Mesodermal cell (in vitro differentiated cells): ENCODE measurements around the gene DLG3.

Experiments
- H3K27ac ChIP-seq: 2 replicates; pipeline ENCODE4 v1.7.0; 2013; ENCODE audit warnings: mild to moderate bottlenecking, low read depth, low read length, moderate library complexity; ENCODE audit not compliant: severe bottlenecking
- H3K36me3 ChIP-seq: 2 replicates; pipeline ENCODE4 v1.7.1; 2013; ENCODE audit warnings: mild to moderate bottlenecking, low read length, moderate library complexity; ENCODE audit not compliant: control insufficient read depth, insufficient read depth
- H3K4me1 ChIP-seq: one replicate; pipeline ENCODE4 v1.7.1; 2013; ENCODE audit warnings: mild to moderate bottlenecking, low read length; ENCODE audit not compliant: insufficient read depth, control insufficient read depth, poor library complexity, severe bottlenecking
- H3K4me3 ChIP-seq: 2 replicates; pipeline ENCODE4 v1.7.0; 2013; ENCODE audit warnings: low read length, control low read depth, mild to moderate bottlenecking; ENCODE audit not compliant: insufficient read depth, poor library complexity, severe bottlenecking; ENCODE audit errors: extremely low read depth
- H3K9me3 ChIP-seq: 2 replicates; pipeline ENCODE4 v1.7.1; 2013; ENCODE audit warnings: mild to moderate bottlenecking, low read length, moderate library complexity; ENCODE audit not compliant: control insufficient read depth
- WGBS, 2 experiments: methylation state at CpG; one replicate each; pipeline ENCODE4 v1.1.5; 2013; ENCODE audit warnings: missing lambda C conversion rate in 2 of 2; ENCODE audit not compliant: insufficient coverage in 2 of 2; 5-methylcytosine and 5-hydroxymethylcytosine counted together

Gene DLG3

GRCh38 chrX:70527053-70527452 lies 82.4 kb downstream of the DLG3 start:
- H3K9me3 ChIP-seq = no peaks in the 10 kb centered on the region
- H3K4me1 ChIP-seq = no peaks in the 10 kb centered on the region

DNA sequence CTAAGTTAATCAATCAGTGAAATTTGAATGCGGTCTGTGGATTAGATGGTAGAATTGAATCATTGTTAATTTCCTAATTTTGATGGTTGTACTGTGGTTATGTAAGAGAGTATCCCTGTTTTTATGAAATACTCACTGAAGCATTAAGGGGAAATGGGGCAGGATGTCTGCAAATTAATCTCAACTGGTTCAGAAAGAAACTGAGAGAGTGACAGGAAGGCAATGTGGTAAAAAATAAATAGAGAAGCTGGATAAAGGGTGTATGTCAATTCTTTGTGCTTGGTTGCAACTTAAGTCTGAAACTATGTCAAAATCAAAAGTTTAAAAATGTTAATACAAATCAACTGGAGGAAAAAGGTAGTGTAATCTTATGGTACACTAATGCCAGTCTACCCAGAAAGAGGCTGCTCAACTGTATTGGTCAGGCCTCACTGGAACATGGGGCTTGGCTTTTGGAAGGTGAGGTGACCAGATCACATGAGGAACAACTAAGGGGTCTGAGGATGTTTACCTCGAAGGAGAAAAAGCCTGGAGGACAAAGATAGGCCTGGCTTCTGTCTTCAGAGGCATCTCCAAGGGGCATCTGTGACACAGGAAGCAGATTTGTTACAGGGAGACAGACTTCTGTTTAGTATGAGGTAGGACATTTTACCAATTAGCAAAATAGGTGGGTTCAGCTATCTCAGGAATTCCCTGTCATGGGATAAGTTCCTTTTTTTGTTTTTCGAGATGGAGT lies 83.1 kb downstream of the DLG3 start:
- Histone ChIP-seq H3K27ac (no peak overlapping the region), H3K36me3 (no peaks in the 10 kb centered on the region), H3K9me3 (no peaks in the 10 kb centered on the region), H3K4me1 (no peaks in the 10 kb centered on the region), H3K4me3 (no peak overlapping the region)
- WGBS, 2 experiments = 86% methylated on average over 1 of the region's 3 CpGs; no CpG with 5 or more reads in 1 of the 2 experiments

More at GRCh38 chrX:70527053-70527452, 82.4 kb downstream of the DLG3 start:
- H3K36me3 ChIP-seq = no peaks in the 10 kb centered on the region
- H3K4me3 ChIP-seq = no peak overlapping the region
- H3K27ac ChIP-seq = no peak overlapping the region

- H3K36me3 ChIP-seq = no peaks in the 10 kb centered on the region
- H3K4me1 ChIP-seq = no peaks in the 10 kb centered on the region
- no peaks in the 10 kb centered on the region for H3K9me3 ChIP-seq
- WGBS, 2 experiments = no CpG with 5 or more reads among the region's 1 CpG
- H3K27ac ChIP-seq = no peak overlapping the region
- H3K4me3 ChIP-seq = no peak overlapping the region
Measured at GRCh38 chrX:70535198-70535597, 90.6 kb downstream of the DLG3 start.

DNA sequence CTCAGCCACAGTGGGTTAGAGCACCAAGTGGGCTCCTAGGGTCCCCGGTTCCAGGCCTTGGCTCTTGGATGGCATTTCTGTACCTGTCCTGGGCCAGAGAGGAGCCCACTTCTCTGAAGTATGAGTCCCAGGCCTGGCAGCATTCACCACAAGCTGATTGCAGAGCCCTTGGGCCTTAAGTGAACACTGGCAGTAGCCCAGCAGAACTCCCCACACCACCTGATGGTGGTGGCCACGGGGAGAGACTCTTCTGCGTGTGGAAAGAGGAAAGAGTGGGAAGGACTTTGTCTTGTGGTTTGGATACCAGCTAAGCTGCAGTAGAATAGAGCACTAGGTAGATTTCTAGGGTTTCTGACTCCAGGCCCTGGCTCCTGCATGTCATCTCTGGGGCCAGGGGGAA lies 104.8 kb downstream of the DLG3 start:
- Histone ChIP-seq H3K4me1 (no peaks in the 10 kb centered on the region), H3K36me3 (no peaks in the 10 kb centered on the region), H3K4me3 (no peak overlapping the region), H3K27ac (no peak overlapping the region), H3K9me3 (no peaks in the 10 kb centered on the region)
- WGBS, 2 experiments = 93 to 100% methylated on average over 1 to 2 of the region's 3 CpGs

DNA sequence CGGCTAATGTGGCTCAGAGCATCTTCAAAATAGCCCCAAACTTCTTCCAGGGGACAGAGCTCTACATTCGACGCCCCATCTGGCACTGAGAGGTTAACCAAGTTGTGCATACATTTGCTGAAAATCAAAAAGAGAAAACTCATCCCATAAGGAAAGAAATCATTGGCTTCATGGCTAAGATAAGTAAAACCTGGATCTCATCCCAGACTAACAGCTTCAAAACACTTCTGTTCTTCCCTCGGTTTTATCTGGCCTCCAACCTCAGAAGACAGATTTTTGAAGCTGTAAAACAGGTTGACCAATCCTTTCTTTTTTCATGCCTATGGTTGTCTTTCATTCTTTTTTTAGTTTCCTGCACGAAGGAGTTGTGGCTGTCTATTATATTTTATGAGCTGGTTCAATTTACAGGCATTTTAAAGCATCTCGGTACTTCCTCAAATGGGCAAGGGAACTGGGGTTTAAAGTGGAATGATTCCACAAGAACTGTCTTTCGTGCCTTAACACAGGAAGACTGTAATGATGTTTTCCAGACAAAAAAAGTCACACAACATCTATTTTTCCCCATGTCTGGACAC lies 107.6 kb downstream of the DLG3 start:
- no peaks in the 10 kb centered on the region for H3K36me3 ChIP-seq
- H3K27ac ChIP-seq = no peak overlapping the region
- no peaks in the 10 kb centered on the region for H3K9me3 ChIP-seq
- H3K4me1 ChIP-seq = no peaks in the 10 kb centered on the region
- 80 to 100% methylated on average over 1 of the region's 7 CpGs for WGBS, 2 experiments
- no peak overlapping the region for H3K4me3 ChIP-seq

- H3K4me3 ChIP-seq = no peak overlapping the region
- no CpG with 5 or more reads among the region's 1 CpG for WGBS, 2 experiments
- H3K9me3 ChIP-seq = no peaks in the 10 kb centered on the region
- no peaks in the 10 kb centered on the region for H3K4me1 ChIP-seq
- no peaks in the 10 kb centered on the region for H3K36me3 ChIP-seq
- H3K27ac ChIP-seq = no peak overlapping the region
Measured at GRCh38 chrX:70553516-70553915, 108.9 kb downstream of the DLG3 start.

GRCh38 chrX:70554081-70554480 lies 109.4 kb downstream of the DLG3 start:
- no peaks in the 10 kb centered on the region for H3K36me3 ChIP-seq
- no peak overlapping the region for H3K27ac ChIP-seq
- WGBS, 2 experiments = no CpG with 5 or more reads among the region's 2 CpGs
- no peaks in the 10 kb centered on the region for H3K9me3 ChIP-seq
- no peak overlapping the region for H3K4me3 ChIP-seq
- H3K4me1 ChIP-seq = no peaks in the 10 kb centered on the region

GRCh38 chrX:70554523-70554922 lies 109.9 kb downstream of the DLG3 start:
- H3K27ac ChIP-seq = no peak overlapping the region
- H3K36me3 ChIP-seq = no peaks in the 10 kb centered on the region
- H3K9me3 ChIP-seq = no peaks in the 10 kb centered on the region
- no peaks in the 10 kb centered on the region for H3K4me1 ChIP-seq
- no peak overlapping the region for H3K4me3 ChIP-seq
- WGBS, 2 experiments = no CpG with 5 or more reads among the region's 2 CpGs

GRCh38 chrX:70554948-70555347 lies 110.3 kb downstream of the DLG3 start:
- Histone ChIP-seq H3K36me3 (no peaks in the 10 kb centered on the region), H3K4me3 (no peak overlapping the region), H3K27ac (no peak overlapping the region), H3K4me1 (no peaks in the 10 kb centered on the region), H3K9me3 (no peaks in the 10 kb centered on the region)
- no CpG with 5 or more reads among the region's 5 CpGs for WGBS, 2 experiments
